ENCODE results near the gene FAR2.

The FAR2 gene

GRCh38 chr12:29207120-29207519 lies 58.0 kb downstream of the FAR2 start:
- no peak overlapping the region for H3K4me3 ChIP-seq (ENCODE audit: low read depth, low read length)
- no peak for TF ChIP-seq CTCF (IDR thresholded peaks at IDR 0.05; ENCODE audit: low read depth, low read length, missing control alignments)
- DNase-seq (ENCODE audit: low read depth) = no peak

- TF ChIP-seq CTCF (IDR thresholded peaks at IDR 0.05; ENCODE audit: low read depth, low read length, missing control alignments) = no peak
These were observed 59.0 kb downstream of the FAR2 start for GRCh38 chr12:29208060-29208459.

GRCh38 chr12:29208936-29209701 lies 60.0 kb downstream of the FAR2 start:
- DNase-seq (ENCODE audit: low read depth) = no peak
- no peak overlapping the region for H3K4me3 ChIP-seq (ENCODE audit: low read depth, low read length)
- no peak for TF ChIP-seq CTCF (IDR thresholded peaks at IDR 0.05; ENCODE audit: low read depth, low read length, missing control alignments)

More at GRCh38 chr12:29208060-29208459, 59.0 kb downstream of the FAR2 start:
- no peak for DNase-seq (ENCODE audit: low read depth)
- no peak overlapping the region for H3K4me3 ChIP-seq (ENCODE audit: low read depth, low read length)

GRCh38 chr12:29211696-29212095 lies 62.6 kb downstream of the FAR2 start:
- no peak for DNase-seq (ENCODE audit: low read depth)
- no peak for TF ChIP-seq CTCF (IDR thresholded peaks at IDR 0.05; ENCODE audit: low read depth, low read length, missing control alignments)
- no peak overlapping the region for H3K4me3 ChIP-seq (ENCODE audit: low read depth, low read length)

- H3K4me3 ChIP-seq (ENCODE audit: low read depth, low read length) = no peak overlapping the region
- DNase-seq (ENCODE audit: low read depth) = no peak
- TF ChIP-seq CTCF (IDR thresholded peaks at IDR 0.05; ENCODE audit: low read depth, low read length, missing control alignments) = no peak
These were observed 63.8 kb downstream of the FAR2 start for GRCh38 chr12:29212682-29213403.

- H3K4me3 ChIP-seq (ENCODE audit: low read depth, low read length) = no peak overlapping the region
- TF ChIP-seq CTCF (IDR thresholded peaks at IDR 0.05; ENCODE audit: low read depth, low read length, missing control alignments) = no peak
- no peak for DNase-seq (ENCODE audit: low read depth)
These were observed 67.2 kb downstream of the FAR2 start for GRCh38 chr12:29216266-29216665.
